22Rv1 (cell line): Measurements from ENCODE around the gene RBM33.

Source experiments
- ZFX ChIP-seq: fragments of 450-650 bp; IDR thresholded peaks from 2 replicates; pipeline ENCODE4 v1.6.1; 2017; ENCODE audit warnings: antibody characterized with exemption, borderline replicate concordance
- TF ChIP-seq, protein P1 (sequence below): fragments of 450-650 bp; IDR thresholded peaks from 2 replicates; pipeline ENCODE4 v1.5.1; 2017; ENCODE audit warnings: mild to moderate bottlenecking

DNA sequence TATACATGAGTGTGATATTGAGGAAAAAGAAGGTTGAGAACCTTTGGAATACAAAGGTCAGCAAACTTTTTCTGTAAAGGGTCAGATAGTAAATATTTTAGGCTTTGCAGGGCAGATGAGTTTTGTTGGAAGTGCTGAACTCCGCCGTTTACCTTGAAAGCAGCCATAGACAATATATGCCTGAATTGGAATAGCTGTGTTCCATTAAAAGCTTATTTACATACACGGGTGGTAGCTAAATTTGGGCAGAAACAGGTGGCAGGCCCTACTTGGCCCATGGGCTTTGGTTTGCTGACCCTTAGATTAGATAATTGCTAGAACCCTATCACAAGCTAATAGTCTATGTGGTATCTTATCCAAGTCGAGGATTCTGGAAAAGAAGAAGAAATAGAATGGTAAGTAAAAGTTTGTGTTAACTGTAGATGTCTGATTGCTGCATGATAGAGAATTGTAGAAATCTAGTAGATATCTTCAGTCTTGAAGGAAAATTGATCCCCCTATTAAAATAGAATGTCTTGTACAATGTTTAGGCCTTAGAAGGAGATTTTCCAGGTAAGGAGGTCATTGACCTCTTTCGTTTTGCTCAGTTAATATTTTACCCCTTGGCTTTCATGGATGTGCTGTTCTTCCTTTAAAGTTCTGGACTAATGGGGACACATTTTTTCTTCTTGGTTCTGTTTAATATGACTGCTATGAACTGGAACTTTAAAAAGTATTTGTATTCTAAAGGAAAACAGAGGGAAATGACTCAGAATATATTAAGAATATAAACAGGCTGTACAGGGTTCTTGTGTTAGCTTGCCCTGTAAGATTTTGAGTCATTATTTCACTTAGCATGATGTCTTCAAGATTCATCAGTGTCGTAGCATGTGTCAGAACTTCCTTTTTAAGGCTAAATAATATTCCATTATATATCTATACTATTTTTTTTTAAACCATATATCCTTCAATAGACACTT is 8.0 kb downstream of the RBM33 start:
- TF ChIP-seq, protein P1, sequence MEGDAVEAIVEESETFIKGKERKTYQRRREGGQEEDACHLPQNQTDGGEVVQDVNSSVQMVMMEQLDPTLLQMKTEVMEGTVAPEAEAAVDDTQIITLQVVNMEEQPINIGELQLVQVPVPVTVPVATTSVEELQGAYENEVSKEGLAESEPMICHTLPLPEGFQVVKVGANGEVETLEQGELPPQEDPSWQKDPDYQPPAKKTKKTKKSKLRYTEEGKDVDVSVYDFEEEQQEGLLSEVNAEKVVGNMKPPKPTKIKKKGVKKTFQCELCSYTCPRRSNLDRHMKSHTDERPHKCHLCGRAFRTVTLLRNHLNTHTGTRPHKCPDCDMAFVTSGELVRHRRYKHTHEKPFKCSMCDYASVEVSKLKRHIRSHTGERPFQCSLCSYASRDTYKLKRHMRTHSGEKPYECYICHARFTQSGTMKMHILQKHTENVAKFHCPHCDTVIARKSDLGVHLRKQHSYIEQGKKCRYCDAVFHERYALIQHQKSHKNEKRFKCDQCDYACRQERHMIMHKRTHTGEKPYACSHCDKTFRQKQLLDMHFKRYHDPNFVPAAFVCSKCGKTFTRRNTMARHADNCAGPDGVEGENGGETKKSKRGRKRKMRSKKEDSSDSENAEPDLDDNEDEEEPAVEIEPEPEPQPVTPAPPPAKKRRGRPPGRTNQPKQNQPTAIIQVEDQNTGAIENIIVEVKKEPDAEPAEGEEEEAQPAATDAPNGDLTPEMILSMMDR = no peak
- no peak for TF ChIP-seq ZFX
